Measurements from ENCODE around the gene C19orf73.
"Not testable (repeated sequence)": the region's sequence is repeated elsewhere in the genome, so short reads cannot be mapped to it uniquely, and the experiment has no call there.

C19orf73 gene

DNA sequence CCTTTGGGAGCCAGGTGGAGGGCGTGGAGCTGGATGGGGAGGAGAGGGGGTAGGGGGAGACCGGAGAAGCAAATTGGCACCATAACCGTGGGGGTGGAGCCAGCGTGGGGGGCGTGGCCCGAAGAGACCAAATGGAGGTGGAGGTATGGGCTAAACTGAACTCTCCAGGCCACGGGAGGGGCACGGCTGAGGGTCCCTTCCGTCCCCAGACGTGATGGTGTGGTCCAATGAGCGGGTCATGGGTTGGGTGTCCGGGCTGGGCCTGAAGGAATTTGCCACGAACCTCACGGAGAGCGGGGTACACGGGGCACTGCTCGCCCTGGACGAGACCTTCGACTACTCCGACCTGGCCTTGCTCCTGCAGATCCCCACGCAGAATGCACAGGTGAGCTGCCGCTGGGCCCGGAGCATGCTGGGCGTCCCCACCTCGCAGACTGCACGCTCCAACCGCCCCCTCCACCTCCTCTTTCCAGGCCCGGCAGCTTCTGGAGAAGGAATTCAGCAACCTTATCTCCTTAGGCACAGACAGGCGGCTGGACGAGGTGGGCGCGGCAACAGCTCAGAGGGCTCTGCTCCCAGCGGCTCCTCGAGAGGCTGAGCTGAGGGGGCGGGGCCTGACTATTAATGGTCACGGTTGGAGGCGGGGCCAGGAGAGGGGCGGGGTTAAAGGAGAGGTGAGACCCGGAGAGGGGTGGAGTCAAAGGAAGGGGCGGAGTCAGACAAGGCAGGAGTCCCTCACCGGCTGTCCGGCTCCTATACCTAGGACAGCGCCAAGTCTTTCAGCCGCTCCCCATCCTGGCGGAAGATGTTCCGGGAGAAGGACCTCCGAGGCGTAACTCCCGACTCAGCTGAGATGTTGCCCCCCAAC is 30.1 kb upstream of the C19orf73 start:
- peak; percentile 73 for DNase-seq (ENCODE audit: low spot score)

DNA sequence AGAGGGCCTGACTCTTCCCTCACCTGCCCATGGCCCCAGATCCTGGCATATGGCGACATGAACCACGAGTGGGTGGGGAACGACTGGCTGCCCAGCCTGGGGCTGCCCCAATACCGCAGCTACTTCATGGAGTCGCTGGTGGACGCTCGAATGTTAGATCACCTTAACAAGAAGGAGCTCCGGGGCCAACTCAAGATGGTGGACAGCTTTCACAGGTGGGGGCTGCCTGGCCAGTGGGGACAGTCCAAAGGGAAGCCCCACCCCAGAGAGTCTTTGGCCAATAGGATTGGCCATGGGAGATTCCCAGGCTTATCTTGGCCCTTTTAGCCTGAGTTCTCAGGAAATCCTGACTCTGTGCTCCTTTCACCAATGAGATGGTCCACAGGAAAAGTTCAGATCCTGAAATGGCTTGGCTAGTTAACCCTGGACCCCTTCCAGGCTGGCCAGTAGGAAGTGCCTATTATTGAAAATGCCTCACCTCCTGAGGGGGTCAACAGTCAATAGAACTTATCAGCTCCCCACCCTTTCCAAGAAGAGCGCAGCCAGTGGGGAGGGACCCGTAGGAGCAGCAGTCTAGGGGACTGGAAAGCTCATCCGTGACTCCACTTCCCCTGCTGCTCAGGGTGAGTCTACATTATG is 29.2 kb upstream of the C19orf73 start:
- DNase-seq (ENCODE audit: low spot score) = no peak

DNA sequence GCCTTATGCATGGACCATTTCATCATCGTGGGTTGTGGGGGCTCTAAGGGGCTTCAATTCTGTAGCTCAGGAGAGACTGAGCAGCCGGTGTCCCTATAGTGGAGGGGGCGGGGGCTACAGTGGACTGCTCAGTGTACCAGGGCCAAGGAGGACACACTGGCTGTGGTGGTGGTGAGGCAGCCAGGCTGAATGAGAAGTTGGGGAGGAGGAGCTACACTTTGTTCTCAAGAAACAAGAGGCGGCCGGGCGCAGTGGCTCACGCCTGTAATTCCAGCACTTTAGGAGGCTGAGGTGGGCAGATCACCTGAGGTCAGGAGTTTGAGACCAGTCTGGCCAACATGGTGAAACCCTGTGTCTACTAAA is 27.4 kb upstream of the C19orf73 start:
- not testable (repeated sequence) for DNase-seq (ENCODE audit: low spot score)

DNA sequence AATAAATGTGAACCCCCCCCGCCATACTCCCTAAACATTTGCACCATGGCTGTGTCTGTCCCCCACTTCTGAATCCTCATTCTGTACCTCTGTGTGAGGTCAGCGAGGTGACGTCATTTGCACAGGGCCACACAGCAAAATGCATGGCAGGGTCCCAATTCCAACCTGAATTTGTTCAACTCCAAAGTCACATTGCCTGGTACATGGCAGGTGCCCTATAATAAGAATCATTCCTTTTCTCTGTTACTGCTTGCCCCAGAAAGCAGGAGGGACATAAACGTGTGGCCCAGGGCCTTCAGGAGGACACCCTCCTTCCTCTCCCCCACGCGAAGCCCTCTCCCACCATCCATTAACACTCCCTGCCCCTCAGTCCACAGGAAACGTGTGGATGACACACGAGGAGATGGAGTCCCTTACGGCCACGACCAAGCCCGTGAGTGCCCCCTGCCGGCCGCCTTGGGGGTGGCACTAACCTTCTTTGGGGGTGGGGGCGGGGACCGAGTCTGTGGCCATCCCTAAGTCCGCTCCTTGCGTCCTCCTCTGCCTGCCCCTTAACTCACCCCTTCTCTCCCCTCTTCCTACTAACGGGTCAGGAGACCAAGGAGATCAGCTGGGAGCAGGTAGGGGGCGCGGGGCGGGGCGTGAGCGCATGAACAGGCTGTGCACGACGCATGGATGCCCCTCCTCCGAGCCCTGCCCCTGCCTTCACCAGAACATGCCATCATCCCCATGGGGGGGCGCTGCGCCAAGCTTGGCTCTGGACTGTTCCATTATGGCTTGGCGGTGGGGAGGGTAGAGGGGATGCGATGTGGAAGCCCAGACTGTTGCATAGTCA is 26.8 kb upstream of the C19orf73 start:
- DNase-seq (ENCODE audit: low spot score) = peak; percentile 73

DNA sequence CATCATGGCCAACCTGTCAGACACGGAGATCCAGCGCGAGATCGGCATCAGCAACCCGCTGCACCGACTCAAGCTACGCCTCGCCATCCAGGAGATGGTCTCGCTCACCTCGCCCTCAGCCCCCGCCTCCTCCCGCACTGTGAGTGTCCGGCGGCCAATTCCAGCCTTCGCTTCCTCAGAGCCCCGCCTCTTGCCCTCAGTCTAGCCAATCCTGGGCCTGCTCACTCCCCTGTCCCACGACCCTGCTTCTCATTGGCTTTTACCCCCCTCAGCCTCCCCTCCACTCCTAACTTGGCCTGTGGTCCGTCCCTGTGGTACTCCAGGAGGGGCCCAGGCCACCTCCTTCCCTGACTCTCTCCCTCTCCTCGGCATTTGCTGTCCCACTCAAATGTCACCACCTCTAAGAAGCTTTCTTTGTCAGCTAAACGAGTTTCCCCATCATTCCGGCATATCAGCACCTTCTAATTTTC is 24.0 kb upstream of the C19orf73 start:
- peak; percentile 47 for DNase-seq (ENCODE audit: low spot score)

DNA sequence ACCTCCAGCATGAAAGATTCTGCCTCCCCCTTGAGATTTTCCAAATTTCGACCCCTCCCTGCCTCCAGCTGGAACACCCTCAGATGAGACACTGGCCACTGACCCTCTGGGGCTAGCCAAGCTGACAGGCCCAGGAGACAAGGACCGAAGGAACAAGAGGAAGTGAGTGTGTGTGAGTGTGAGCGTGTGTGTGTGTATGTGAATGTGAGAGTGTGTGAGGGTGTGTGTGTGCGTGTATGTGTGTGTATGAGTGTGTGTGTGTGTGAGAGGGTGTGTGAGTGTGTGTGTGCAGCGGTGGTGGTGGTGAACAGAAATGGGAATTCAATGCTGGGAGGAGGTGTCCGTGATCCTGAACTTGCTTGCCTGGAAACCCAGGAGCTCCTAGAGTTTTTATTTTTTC is 22.4 kb upstream of the C19orf73 start:
- no peak for DNase-seq (ENCODE audit: low spot score)

DNA sequence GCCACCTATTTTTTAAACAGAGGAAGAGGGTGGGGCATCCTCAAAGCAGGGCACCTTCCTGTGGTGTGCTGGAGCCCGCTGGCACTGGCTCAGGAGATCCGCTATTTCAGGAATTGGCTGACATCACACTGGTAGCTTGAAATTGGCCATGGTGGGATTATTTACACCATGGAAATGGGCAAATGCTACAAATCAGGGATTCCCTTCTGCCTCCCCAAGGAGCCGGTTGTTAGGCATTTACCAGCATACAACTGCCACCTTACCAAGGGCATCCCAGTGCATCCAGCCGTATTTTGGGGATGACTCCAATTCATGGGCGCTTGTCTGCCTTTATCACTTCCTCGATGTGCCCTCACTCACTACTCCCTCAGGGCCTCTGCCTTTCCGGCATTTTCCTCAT is 22.0 kb upstream of the C19orf73 start:
- DNase-seq (ENCODE audit: low spot score) = no peak

DNA sequence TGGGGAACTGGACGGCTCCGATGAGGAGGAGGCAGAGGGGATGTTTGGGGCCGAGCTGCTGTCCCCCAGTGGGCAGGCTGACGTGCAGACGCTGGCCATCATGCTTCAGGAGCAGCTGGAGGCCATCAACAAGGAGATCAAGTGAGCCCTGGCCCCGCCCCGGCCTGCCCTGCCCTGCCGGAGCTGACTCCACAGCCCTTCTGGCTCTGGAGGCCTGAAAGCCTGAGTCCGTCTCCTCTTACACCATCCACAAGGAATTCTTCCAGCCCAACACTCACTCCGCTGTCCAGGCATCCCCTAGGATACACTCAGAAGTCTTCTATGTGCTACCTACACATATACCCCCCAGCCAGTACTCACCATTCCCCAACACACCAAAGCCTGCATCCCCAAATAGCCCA is 17.8 kb upstream of the C19orf73 start:
- DNase-seq (ENCODE audit: low spot score) = no peak

DNA sequence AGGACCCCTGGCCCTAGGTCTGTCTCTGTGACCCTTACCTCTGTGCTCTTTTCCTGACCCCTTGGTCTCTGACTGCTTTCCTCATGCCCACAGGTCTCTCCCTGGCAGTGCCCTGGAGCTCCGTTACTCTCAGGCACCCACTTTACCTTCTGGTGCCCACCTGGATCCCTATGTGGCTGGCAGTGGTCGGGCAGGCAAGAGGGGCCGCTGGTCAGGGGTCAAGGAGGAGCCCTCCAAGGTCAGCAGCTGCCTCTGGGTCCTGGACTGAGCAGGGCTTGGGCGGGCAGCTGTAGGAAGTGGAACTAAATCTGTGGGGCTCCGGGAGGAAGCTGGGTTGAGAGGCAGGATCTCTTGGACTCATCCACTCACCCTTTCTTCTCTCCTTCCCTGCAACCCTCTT is 16.7 kb upstream of the C19orf73 start:
- no peak for DNase-seq (ENCODE audit: low spot score)

DNA sequence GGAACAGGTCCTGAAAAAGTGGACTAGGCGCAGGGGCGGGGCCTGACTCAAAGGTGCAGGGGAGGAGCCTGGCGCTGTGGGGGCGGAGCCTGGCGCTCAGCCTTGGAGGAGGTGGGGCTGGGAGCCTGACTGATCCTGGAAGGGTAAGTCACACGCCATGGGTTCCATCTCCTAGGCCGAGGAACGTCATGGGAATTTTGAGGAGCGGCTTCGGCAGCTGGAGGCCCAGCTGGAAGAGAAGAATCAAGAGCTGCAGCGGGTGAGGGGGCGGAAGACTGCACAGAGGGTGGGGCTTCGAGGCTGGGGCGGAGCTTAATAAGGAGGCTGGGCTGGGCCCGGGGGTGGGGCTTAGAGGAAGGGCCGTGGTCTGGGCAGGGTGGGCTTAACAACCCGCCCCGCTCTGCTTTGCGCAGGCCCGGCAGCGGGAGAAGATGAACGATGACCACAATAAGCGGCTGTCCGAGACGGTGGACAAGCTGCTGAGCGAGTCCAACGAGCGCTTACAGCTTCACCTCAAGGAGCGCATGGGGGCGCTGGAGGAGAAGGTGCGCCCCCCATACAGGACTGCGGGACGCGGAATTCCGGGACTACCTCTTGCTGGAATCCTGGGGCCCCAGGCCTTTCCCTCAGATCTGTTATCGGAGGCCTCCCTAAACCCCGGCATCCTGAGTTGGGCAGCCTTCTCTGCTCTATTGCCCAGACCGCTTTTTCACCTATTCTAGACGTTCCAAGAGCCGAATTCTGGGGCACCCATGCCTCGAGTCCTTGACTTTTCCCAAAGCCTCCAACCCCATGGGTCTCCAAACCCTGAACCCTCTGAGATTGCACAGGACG is 14.9 kb upstream of the C19orf73 start:
- DNase-seq (ENCODE audit: low spot score) = peak; percentile 34

DNA sequence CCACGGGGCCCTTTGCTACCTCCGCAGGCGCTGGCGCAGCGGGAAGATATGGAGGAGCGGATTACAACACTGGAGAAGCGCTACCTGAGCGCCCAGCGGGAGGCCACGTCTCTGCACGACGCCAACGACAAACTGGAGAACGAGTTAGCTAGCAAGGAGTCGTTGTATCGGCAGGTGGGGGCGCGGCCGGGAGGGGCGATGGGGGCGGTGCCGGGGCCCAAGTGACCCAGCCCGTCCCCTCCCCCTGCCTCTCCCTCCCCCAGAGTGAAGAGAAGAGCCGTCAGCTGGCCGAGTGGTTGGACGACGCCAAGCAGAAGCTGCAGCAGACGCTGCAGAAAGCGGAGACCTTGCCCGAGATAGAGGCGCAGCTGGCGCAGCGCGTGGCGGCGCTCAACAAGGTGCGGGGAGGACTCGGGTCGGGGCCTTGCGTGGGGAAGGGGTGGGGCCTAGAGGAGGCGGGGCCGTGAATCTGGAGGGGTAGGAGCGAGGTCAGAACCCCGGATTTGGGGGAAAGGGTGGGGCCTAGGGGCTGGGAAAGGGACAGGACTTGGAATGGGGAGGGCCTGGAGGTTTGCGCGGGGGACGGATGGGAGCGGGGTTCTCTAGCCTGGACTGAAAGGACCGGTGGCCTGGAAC is 14.1 kb upstream of the C19orf73 start:
- no peak for DNase-seq (ENCODE audit: low spot score)

DNA sequence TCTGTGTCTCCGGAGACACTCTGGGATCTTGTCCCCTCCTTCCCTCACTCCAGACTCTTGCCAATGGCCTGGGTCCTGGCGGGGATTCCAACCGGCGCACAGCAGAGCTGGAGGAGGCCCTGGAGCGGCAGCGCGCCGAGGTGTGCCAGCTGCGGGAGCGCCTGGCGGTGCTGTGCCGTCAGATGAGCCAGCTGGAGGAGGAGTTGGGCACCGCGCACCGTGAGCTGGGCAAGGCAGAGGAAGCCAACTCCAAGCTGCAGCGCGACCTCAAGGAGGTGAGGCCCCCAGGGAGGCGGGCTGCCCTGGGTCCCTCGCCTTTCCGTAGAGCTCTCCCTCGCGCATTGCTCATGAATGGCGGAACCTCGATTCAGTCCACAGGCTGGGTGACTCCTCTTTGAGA is 11.4 kb upstream of the C19orf73 start:
- DNase-seq (ENCODE audit: low spot score) = no peak

DNA sequence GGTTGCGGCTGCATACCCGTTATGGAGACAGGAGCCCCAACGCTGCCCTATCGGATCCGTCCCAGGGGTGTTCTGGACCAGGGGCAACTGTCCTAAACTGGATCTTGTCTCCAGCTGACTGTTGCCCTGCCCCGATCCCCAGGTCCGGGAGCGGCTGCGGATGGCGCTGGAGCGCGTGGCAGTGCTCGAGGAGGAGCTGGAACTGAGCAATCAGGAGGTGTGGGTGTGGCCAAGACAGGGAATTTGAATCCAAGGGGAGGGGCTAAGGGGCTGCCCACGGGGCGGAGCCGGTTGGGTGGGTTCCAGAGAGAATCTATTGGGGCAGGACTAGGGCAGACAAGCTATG is 10.3 kb upstream of the C19orf73 start:
- DNase-seq (ENCODE audit: low spot score) = no peak

DNA sequence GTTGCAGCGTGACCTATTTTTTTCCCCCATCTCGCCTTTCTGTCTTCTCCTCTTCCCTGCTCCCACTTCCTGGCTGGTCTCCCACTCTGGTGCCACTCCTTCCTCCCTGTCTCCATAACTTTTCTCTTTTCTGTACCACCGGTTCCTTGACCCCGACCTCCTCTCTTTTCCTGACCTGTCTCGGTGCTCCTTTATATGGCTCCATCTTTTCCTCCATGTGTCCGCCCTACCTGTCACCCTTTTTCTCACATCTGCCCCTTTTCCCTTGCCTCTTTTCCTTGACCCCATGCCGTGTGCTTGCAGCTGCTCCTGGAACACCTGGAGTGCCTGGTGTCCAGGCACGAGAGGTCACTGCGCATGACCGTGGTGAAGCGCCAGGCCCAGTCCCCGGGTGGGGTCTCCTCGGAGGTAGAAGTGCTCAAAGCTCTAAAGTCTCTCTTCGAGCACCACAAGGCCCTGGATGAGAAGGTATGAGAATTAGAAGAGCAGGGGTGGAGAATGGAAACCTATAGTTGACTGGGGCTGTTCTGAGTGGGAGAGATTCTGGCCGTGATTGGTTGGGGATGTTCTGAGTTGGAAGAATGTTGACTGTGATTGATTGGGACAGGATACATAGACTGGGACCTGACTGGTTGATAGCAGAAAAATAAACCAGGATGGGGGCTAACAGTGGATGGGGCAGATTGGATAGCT is 9.7 kb upstream of the C19orf73 start:
- no peak for DNase-seq (ENCODE audit: low spot score)

DNA sequence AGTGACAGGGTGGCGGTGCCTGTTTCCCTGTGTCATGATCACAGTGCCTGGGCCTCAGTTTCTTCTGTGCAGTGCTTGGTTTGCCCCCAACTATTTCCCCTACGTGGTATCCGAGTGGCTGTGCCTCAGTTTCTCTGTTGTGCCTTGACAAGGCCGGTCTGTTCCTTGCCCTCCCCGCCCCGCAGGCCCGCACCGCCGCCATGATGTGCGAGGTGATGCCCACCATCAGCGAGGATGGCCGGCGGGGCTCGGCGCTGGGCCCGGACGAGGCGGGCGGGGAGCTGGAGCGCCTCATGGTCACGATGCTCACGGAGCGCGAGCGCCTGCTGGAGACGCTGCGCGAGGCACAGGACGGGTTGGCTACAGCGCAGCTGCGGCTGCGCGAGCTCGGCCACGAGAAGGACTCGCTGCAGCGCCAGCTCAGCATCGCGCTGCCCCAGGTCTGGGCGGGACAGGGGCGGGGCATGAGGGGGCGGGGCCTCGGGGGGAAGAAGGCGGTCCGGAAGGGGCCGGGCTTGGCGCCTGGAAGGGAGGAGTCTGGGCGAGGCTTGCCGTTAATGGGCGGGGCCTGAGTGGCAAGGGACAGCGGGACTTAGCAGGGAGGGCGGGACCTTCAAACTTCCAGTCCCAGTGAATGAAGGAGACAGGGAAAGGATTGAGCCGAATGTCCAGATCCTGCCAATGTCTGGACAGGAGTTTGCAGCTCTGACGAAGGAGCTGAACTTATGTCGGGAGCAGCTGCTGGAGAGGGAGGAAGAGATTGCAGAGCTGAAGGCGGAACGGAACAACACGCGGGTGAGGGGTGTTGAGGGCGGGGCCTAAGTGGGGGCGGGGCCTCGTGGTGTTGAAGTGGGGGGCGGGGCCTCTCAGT is 9.0 kb upstream of the C19orf73 start:
- DNase-seq (ENCODE audit: low spot score) = peak; percentile 95

DNA sequence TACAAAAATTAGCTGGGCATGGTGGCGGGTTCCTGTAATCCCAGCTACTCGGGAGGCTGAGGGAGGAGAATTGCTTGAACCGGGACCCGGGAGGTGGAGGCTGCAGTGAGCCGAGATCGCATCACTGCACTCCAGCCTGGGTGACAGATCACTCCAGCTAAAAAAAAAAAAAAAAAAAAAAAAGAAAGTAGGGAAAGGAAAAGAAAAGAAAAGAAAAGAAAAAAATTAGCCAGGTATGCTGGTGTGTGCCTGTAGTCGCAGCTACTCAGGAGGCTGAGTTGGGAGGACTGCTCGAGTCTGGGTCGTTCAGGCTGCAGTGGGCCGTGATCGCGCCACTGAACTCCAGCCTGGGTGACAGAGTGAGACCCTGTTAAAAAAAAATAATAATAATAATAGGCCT is 8.3 kb upstream of the C19orf73 start:
- DNase-seq (ENCODE audit: low spot score) = not testable (repeated sequence)

DNA sequence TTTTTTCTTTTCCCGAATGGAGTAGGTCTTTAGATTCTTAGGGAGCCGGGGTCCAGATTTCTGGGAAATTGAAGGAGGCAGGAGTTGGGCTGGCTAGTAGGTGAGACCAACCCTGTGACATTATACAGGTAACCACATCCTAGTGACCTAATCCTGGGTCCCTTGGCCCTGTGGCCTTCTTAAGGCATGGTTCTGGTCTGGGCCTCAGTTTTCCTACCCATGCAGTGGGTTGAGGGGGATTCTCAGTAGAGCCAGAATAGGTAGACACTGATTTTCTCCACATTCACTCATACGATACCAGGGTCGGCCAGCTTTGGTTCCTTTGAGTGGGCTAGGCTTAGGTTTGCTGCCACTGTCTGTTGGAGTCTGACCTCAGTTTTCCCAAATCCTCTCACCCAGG is 7.6 kb upstream of the C19orf73 start:
- no peak for DNase-seq (ENCODE audit: low spot score)

DNA sequence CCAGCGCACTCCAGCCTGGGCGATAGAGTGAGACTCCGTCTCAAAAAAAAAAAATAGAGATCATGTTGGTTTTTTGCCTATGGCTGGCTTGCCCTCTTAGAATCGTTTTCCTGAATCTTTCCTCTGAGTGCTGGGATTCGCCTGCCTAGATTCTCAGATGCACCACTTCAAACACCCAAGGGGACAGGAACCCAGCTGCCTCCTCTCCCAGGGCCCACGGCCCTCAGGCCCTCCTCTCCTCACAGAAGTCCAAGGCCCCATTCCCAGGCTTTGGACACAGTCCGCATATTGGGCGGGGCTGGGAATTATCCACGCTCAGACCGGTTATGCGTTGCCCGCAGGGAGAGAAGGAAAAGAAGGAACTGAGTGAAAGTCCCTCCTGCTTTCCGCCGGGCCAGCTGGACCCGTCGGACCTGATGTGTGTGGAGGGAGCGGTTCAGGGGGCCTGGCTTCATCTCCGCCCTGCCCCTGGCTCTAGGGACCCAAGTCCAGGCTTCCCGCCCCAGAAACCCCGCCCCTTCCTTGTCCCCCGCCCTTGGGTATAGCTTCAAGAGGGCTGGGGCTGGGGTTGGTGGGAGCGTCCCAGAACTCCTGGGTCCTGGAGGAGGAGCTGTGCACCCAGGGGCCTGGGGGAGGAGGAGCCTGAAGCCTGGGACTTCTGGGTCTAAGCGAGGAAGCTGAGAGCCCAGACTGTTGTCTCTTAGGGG is 6.2 kb upstream of the C19orf73 start:
- DNase-seq (ENCODE audit: low spot score) = no peak

DNA sequence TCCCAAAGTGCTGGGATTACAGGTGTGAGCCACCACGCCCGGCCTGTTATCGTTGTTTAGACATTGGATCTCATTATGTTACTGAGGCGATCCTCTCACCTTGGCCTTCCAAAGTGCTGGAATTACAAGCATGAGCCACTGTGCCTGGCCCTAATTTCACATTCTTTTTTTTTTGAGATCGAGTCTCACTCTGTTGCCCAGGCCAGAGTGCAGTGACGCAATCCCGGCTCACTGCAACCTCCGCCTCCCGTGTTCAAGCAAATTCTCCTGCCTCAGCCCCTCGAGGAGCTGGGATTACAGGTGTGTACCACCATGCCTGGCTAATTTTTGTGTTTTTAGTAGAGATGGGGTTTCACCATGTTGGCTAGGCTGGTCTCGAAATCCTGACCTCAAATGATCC is 4.3 kb upstream of the C19orf73 start:
- DNase-seq (ENCODE audit: low spot score) = not testable (repeated sequence)

Data from CD4-positive, alpha-beta T cell treated with Interleukin-2 at 100 ng/mL for 4 hours (primary cell).